Measurements from ENCODE around the gene DNAH1.
A peak's percentile ranks its signal among the peaks of the same experiment; 100 is the strongest.

Gene DNAH1

GRCh38 chr3:52444860-52445793 lies 129.0 kb downstream of the DNAH1 start, which contains the start of gene SEMA3G:
Gene SEMA3G, minus strand, starts transcription at chr3:52445103. Its CDS starts 76 bp downstream, at chr3:52445027.
- peak in 2 of 3 experiments; percentile 39 to 49 for DNase-seq (ENCODE audit: low read depth in 3 of 3)

GRCh38 chr3:52446042-52446441 lies 129.9 kb downstream of the DNAH1 start:
- no peak for DNase-seq (ENCODE audit: low read depth in 3 of 3)

GRCh38 chr3:52446631-52447511 lies 130.8 kb downstream of the DNAH1 start:
- peak; percentile 50 to 54 (median 52) for DNase-seq (ENCODE audit: low read depth in 3 of 3)

- DNase-seq (ENCODE audit: low read depth in 3 of 3): no peak
Measured at GRCh38 chr3:52447512-52448355, 131.6 kb downstream of the DNAH1 start.

Data from stimulated activated CD4-positive, alpha-beta T cell treated with anti-CD3 and anti-CD28 coated beads, TNF-alpha, amount 100 ng/mL, for 4 hours (primary cell).